ENCODE results near the gene GPRIN3.

The GPRIN3 gene

DNA sequence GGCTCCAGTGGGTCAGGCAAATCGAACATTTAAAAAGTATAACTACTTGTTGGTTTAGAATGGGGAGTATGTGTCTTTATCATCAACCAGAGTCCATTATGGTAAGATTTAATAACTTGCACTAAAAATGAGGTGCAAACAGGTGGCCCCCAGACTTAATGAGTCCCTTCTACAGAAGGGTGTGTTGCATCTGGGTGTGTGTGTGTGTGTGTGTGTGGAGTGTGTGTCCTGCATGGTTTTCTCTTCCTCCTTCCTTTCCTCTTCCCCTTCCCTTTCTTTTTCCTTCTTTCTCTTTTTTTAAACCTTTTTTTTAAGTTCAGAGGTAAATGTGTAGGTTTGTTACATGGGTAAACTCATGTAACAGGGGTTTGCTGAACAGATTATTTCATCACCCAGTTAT, 53.7 kb downstream of the GPRIN3 start:
- no peak for DNase-seq

DNA sequence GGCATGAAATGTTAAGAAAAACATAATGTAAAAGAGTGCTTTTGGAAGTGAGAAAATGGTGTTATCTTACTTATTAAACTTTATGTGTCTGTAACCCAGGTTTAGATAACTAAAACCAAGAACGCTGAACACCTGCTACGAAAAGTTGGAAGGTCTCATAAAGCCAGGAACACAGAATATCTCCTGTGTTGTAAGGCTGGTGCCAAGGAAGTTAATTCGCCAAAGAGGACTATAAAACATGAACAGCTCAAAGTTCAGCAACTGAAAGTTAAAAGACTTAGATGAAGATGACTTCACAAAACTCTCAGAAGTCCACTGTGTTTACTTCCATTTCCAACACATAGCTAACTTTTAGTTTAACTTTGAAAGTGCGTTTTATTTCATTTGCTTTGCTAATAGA, 54.3 kb downstream of the GPRIN3 start:
- no peak for DNase-seq

GRCh38 chr4:89251396-89251795, 56.2 kb downstream of the GPRIN3 start:
- no peak for DNase-seq

DNA sequence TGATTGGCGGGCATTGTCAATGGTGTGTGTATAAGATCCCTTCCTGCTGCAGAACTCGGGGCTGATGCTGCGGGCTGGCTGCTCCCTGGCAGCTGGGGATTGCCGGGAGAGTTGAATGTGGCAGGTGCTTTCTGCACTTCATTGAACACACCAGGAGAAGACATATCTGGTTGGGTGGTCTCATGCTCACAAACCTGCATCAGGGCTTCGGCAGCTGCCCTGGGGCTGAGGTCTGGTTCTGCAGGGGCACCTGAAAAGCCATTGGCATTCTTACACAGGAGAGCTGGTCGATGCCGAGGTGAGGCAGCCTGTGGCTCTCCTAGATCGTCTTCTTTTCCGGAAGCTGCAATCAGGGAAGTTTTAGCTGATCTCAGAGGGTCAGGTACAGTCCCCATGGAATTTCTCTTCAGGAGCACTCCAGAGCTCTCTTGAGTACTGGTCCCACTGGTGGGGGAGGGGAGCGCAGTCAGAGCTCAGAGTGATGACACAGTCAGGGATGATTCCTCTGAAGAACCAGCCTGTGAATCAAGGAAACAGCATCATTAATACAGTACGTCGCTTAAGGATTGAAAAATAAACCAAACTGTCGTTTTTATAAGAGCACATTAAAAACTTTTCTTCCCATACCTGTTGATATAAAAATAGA, 57.8 kb downstream of the GPRIN3 start:
- DNase-seq = no peak

DNA sequence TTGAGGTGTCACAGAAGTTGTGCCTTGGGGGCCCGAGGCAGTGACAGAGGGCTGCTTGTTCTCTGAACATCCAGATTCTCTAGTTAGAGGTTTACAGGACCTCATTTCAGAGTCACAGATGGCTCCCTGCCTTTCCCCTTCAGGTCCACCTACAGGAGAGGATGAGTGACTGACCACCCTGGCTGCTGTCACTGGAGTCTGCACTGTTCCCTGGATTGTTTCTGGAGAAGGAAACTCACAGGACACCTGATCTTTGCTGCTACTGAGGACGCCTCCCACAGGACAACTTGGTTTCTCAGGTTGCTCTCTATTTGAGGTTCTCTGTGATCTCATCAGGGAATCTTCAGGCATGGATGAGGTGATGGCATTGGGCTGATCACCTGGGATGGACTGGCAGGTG, 58.3 kb downstream of the GPRIN3 start:
- no peak for DNase-seq

- DNase-seq = no peak
Observed at GRCh38 chr4:89248879-89249281, 58.7 kb downstream of the GPRIN3 start.

- DNase-seq = no peak
Observed at GRCh38 chr4:89247951-89248350, 59.6 kb downstream of the GPRIN3 start.

- DNase-seq = no peak
Observed at GRCh38 chr4:89245459-89245858, 62.1 kb downstream of the GPRIN3 start.

DNA sequence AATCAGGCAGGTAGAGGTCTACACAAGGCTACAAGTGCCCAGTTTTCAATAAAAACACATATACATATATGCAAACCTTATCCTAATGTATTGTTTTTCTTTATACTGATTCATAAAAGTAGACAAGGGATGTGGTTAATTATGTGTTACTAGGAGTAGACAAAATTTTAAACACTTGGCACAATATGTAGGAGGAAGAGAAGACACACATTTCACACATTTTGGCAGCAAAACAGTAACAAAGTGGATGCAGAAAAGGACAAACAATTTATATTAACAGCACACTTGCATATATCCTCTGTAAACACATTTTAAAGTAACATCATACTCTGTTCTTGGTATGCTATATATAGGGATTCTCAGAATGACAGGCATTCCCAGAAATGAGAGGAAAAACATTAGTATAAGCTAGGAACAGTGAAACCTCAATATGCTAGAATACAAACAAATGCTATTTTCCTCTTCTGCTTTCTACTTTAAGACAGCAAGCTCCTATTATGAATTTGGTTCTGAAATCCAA, 63.8 kb downstream of the GPRIN3 start:
- DNase-seq = no peak

GRCh38 chr4:89242864-89243732, 64.5 kb downstream of the GPRIN3 start:
- DNase-seq = no peak

DNA sequence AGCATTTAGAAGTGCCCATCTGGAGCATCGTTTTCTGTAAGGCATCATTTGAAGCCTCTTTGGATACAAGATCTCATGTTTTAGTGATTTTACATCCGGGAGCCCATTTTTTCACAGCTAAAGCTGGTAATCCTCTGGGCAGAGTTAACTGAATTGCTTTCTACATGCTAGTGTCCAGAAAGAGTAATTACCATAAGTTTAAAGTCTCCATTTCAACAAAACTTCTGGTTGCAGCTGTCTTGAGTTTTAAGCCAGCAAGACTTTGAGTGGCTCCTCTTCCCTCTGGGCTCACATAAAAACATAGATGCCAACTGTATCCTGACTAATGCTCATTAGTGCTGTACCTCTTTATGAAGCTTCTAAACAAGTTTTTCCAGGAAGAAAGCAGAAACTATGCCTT, 65.4 kb downstream of the GPRIN3 start:
- DNase-seq = no peak

DNA sequence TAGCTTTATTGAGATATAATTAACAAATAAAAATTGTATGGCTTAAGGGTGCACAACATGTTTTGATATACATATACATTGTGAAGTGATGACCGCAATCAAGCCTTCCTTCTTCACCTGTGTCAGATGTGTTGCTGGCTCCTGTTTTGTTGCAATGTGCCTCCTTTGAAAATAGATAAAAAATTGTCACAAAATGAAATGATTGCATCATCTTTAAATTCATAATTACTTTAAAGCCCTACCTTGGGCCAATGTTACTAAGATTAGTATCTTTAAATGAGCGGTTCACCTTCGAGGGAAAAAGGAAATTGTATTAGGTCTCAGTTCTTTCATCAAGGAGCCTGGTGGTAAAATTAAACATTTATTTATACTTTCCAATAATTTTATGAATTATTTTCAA, 77.3 kb downstream of the GPRIN3 start:
- DNase-seq = no peak

DNA sequence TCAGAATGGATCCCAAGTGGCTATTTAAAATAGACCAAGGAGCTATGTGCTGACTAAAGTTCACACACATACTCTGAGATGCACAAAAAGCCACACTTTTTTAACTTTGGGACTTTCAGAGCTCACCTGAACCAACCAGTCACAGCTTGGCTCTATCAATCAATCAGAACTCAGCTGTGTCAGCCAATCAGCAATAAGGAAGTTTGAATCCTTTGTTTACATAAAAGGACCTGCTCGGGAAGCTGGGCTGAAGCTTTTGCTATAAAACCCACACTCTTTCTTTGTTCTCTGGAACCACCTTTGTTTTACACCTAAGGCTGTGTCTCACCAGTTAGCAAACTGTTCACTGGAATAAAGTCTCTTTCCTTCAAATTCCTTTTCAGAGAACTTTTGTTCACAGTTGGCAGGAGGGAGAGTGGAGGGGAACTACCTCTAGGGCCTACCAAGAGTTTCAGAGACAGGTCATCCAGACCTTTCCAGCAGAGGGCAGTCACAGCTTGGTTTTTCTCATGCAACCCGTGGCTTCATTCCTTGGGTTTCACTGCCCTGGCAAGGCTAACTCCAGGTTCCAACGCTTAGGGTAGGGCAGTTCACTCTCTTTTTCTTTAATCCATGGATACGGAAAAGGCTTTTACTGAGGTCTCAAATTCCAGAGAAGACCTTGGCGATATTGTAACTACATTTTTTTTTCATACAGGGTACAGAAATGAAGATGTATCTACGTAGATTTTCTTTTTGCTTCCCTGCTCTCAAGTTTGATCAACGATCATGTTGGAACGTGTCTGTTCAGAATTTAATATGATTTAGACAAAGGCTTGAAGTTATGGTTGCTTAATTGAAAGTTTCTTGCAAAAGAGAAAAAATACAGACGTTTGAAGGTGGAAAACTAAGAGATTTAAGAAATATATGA, 80.7 kb downstream of the GPRIN3 start:
- DNase-seq = peak; percentile 47

DNA sequence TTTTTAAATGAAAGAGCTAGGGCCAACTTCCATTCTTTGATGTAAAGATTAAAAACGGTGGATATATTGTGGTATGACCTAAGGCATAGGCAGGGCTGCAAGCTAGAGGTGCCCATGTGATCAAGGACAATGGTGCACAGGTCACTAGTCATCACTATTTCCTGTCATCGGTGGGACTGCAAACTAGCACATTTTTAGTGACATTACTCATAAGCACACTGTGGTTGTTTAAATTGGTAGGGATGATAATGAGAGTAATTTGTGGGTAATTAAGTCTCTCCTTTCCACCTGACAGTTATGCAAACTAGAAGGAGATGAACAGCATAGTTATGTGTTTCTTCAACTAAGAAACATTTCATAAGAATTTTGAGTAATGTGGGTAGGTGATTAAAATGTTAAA, 85.4 kb downstream of the GPRIN3 start:
- DNase-seq = no peak

DNA sequence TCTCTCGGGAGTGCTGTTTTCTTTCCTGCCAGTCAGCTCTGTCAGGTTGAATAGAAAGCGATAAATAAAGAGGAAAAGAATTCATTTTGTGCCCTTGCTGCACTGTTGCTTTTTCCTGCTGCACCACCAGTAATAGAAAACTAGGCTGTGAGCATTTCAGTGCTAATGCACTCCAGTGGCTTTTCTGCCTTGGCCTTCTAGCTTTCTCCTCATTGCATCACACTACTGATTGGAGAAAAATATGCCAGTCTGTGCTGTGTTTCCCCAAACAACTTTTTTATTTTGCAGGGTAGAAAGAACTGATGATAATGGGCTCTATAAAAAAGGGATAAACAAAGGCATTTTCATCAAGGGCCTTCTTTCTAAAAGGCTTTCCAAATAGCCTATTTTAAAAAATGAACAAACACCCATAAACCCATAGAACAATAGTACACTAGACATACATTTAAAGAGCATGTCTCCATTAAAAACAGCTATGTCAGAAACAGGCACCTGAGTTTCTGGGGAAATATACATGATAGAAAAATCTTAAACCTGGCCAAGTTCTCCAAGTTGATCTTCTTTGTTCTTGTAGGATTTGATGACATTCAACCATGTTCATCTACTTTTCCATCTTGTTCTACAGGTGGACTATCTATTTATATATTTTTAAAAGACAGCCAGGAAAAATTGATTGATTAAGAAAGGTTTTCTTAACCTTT, 86.3 kb downstream of the GPRIN3 start:
- no peak for DNase-seq

DNA sequence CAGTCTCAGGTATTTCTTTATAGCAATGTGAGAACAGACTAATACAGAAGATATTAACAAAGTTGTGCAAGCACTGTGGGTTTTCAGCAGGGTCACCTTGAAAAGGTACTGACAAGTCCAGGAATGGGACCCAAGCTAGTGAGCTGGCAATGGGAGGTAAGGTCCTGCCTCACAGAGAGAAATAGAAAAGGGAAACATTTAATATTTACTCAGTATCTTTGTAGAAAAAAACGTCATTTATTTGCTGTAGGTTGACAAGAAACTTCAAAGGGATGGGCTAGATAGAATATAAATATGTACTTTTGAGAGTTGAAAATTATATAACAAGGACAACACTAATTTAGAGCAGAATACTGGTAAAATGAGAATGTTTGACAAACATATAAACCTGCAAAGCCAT, 89.0 kb downstream of the GPRIN3 start:
- no peak for DNase-seq

DNA sequence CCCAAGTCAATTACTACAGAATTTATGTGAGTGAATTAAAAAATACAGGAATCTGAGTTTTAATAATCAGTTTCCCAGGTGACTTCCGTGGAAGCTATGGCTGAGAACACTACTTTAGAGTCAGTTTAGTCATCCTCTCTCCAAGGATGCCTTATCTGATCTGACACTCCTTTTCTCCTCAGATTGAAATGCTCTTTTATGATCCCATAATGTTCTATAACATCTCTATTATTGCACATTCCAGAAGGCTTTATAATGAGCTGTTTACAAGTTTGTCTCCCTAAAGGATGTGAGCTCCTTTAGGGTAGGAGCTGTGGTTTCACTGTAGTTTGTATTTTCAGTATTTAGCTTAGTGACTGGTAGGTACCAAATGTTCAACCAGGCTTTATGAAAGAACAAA, 90.0 kb downstream of the GPRIN3 start:
- no peak for DNase-seq

- no peak for DNase-seq
Observed at GRCh38 chr4:89216866-89217265, 90.7 kb downstream of the GPRIN3 start.

DNA sequence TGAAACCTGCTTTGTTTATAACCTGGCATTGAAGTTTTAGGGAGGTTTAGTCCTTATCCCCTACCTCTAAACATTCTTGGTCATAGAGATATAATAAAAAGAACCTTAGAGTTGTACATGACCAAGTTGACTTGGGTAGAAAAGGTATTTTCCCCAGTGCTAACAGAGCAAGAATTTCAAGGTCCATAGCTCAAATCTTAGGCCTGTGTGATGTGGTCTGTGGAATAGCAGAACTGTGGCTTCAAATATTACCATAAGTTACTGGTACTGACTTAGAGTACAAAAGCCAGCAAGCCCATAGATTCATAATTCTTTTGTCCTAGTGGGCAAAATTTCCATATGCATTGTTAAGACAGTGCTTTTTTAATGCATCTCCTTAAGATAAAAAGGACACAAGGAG, 91.2 kb downstream of the GPRIN3 start:
- DNase-seq = no peak

- DNase-seq = no peak
Observed at GRCh38 chr4:89215736-89216135, 91.9 kb downstream of the GPRIN3 start.

DNA sequence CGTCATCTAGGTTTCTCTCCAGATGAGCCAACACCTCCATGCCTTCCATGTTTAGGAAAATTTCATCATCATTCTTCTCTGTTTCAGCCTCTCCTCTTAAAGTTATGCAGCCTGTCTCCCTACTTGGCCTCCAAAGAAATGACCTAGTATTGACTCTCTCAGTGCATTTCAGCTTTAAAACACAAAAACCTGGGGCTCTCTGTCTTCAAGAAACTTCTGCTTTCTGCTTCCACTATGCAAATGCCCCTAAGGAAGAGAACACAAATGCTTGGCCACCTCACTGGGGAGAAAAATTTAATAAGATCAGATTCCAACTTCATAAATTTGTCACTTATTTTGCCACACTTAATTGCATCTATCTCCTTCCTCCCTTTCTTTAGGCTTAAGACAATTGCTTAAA, 93.3 kb downstream of the GPRIN3 start:
- no peak for DNase-seq

GRCh38 chr4:89213382-89213701, 94.3 kb downstream of the GPRIN3 start:
- no peak for DNase-seq

Data from NCI-H2107 (cell line).